HepG2 (cell line): ENCODE measurements around the gene LYPD6. TPM values are rescaled to one million over a fixed set of nuclear protein-coding genes. Genes with fewer than 3 reads are reported as not detected.

Experiments
- ATAC-seq: fragments of 200-7000 bp; cut with Tn5 transposase; 3 replicates; pipeline ENCODE4 v1.9.1; 2020; ENCODE audit warnings: mild to moderate bottlenecking, moderate library complexity
- BruUV-seq: library from RNA; stranded (reverse); fragments of 400-500 nt; replicated peaks from 2 replicates; lab custom pipeline; 2021; lab: Mats Ljungman, UMichigan
- CTCF ChIA-PET: fragments of 300-600 bp; formaldehyde crosslinking; extraction: SDS; loops from one replicate; lab custom pipeline; 2021; ENCODE audit warnings: low total read pairs, inconsistent platforms, low intra/inter-chr PET ratio; lab: Yijun Ruan, JAX
- POLR2A ChIA-PET: fragments of 350-600 bp; sonication (Branson Sonifier 250); formaldehyde crosslinking; loops from one replicate; lab custom pipeline; 2020; ENCODE audit warnings: antibody characterized with exemption, inconsistent platforms; lab: Yijun Ruan, JAX
- DNase-seq: peaks from one replicate; pipeline ENCODE4 v3.0.0-alpha.2; 2015; ENCODE audit warnings: low spot score
- FAIRE-seq: peaks from 3 replicates; lab custom pipeline; 2011; peaks lifted over from hg19 to GRCh38; lab: Jason Lieb, UNC
- H2AFZ ChIP-seq: one replicate; pipeline ENCODE4 v1.6.1; 2011; ENCODE audit warnings: low read length, inconsistent platforms
- H3K27ac ChIP-seq: fragments of 300-600 bp; 3 replicates; pipeline ENCODE4 v1.8.0; 2011; ENCODE audit warnings: mixed run types, mild to moderate bottlenecking, mixed read lengths, low read length, inconsistent platforms; ENCODE audit not compliant: insufficient read depth; ENCODE audit errors: extremely low read length
- H3K27me3 ChIP-seq, 2 experiments: fragments of 200-600 bp in 1 of 2; 2 replicates in 1 of 2; 3 replicates in 1 of 2; pipeline versions ENCODE4 v1.6.0 to v1.8.0; 2011; ENCODE audit warnings: low read length in 2 of 2, mild to moderate bottlenecking in 2 of 2, moderate library complexity in 2 of 2, inconsistent platforms in 1 of 2; ENCODE audit not compliant: insufficient read depth in 2 of 2, control insufficient read depth in 1 of 2
- H3K36me3 ChIP-seq, 2 experiments: fragments of 200-600 bp in 1 of 2; replicated peaks in 1 of 2; 2 replicates in 1 of 2; 3 replicates in 1 of 2; pipeline versions ENCODE4 v1.5.1 to v1.8.0; 2011; ENCODE audit warnings: low read length in 2 of 2, inconsistent platforms in 1 of 2; ENCODE audit not compliant: insufficient read depth in 2 of 2, control insufficient read depth in 1 of 2
- H3K4me1 ChIP-seq: 2 replicates; pipeline ENCODE4 v1.5.1; 2012; ENCODE audit warnings: low read length, inconsistent platforms; ENCODE audit not compliant: insufficient read depth
- H3K4me2 ChIP-seq: 2 replicates; pipeline ENCODE4 v1.6.0; 2011; ENCODE audit warnings: low read depth, low read length, inconsistent platforms
- H3K4me3 ChIP-seq, 3 experiments: fragments of 200-600 bp in 1 of 3; sonication (generic), shearing (Covaris generic) in 1 of 3; replicated peaks in 1 of 3; 2 replicates each; pipeline ENCODE4 v1.5.1; 2011 to 2016; ENCODE audit warnings: low read length in 3 of 3, inconsistent platforms in 2 of 3, low read depth in 2 of 3, mild to moderate bottlenecking in 2 of 3, control low read depth in 1 of 3, mixed read lengths in 1 of 3; ENCODE audit not compliant: insufficient read depth in 1 of 3
- H3K79me2 ChIP-seq: one replicate; pipeline ENCODE4 v1.6.1; 2011; ENCODE audit warnings: low read length, inconsistent platforms; ENCODE audit not compliant: insufficient read depth
- H3K9ac ChIP-seq: 2 replicates; pipeline ENCODE4 v1.6.0; 2011; ENCODE audit warnings: mild to moderate bottlenecking, low read depth, low read length, inconsistent platforms; ENCODE audit not compliant: insufficient read depth
- H3K9me3 ChIP-seq: 2 replicates; pipeline ENCODE4 v1.5.1; 2012; ENCODE audit warnings: mild to moderate bottlenecking, low read length
- H4K20me1 ChIP-seq: 2 replicates; pipeline ENCODE4 v1.6.0; 2011; ENCODE audit warnings: inconsistent platforms, mild to moderate bottlenecking, low read length, moderate library complexity; ENCODE audit not compliant: insufficient read depth
- ATF4 ChIP-seq, 2 experiments: fragments of 450-650 bp in 1 of 2; sonication (generic) in 1 of 2; formaldehyde crosslinking; IDR thresholded peaks; 2 replicates each; pipeline versions ENCODE4 v1.5.0 to v1.8.0; 2020 to 2022; ENCODE audit warnings: mild to moderate bottlenecking in 1 of 2, missing genetic modification reagents in 1 of 2
- CHCHD3 ChIP-seq: sonication (generic); formaldehyde crosslinking; IDR thresholded peaks from 2 replicates; pipeline ENCODE4 v1.8.0; 2022; ENCODE audit warnings: mild to moderate bottlenecking, missing genetic modification reagents, moderate library complexity
- CHD2 ChIP-seq: IDR thresholded peaks from 2 replicates; pipeline ENCODE4 v1.6.1; 2011; ENCODE audit warnings: low read depth, low read length, improper control_type of control experiment
- GPBP1L1 ChIP-seq: sonication (generic); formaldehyde crosslinking; IDR thresholded peaks from 2 replicates; pipeline ENCODE4 v1.5.0; 2020; ENCODE audit warnings: mild to moderate bottlenecking, missing genetic modification reagents
- GTF3A ChIP-seq: sonication (generic); formaldehyde crosslinking; conservative IDR thresholded peaks from 2 replicates; pipeline ENCODE4 v1.4.0; 2020; ENCODE audit warnings: mild to moderate bottlenecking, missing genetic modification reagents
- GZF1 ChIP-seq: sonication (generic); formaldehyde crosslinking; IDR thresholded peaks from 2 replicates; pipeline ENCODE4 v1.5.1; 2020; ENCODE audit warnings: mild to moderate bottlenecking, missing genetic modification reagents
- ISL2 ChIP-seq: sonication (generic); formaldehyde crosslinking; IDR thresholded peaks from 2 replicates; pipeline ENCODE4 v1.5.0; 2020; ENCODE audit warnings: missing genetic modification reagents
- KDM3A ChIP-seq: IDR thresholded peaks from 2 replicates; pipeline ENCODE4 v1.6.1; 2018; ENCODE audit warnings: low read depth, missing compliant biosample characterization
- MBNL3 ChIP-seq: fragments of 250-450 bp; sonication (Bioruptor Pico); conservative IDR thresholded peaks from 2 replicates; pipeline ENCODE4 v1.8.0; 2022; ENCODE audit warnings: mild to moderate bottlenecking, inconsistent platforms
- STAG1 ChIP-seq: sonication (generic); formaldehyde crosslinking; IDR thresholded peaks from 2 replicates; pipeline ENCODE4 v1.4.0; 2020; ENCODE audit warnings: missing genetic modification reagents
- YEATS2 ChIP-seq: sonication (generic); formaldehyde crosslinking; IDR thresholded peaks from 2 replicates; pipeline ENCODE4 v1.4.0; 2020; ENCODE audit warnings: missing genetic modification reagents, borderline replicate concordance
- ZNF235 ChIP-seq: sonication (generic); formaldehyde crosslinking; IDR thresholded peaks from 2 replicates; pipeline ENCODE4 v1.8.1; 2023; ENCODE audit warnings: mild to moderate bottlenecking, missing genetic modification reagents, borderline replicate concordance
- ZNF562 ChIP-seq: sonication (generic); formaldehyde crosslinking; IDR thresholded peaks from 2 replicates; pipeline ENCODE4 v1.8.0; 2022; ENCODE audit warnings: missing genetic modification reagents, borderline replicate concordance
- ZNF577 ChIP-seq: sonication (generic); formaldehyde crosslinking; IDR thresholded peaks from 2 replicates; pipeline ENCODE4 v1.4.0; 2020; ENCODE audit warnings: mild to moderate bottlenecking, low read depth, missing genetic modification reagents, borderline replicate concordance
- ZNF644 ChIP-seq: IDR thresholded peaks from 2 replicates; pipeline ENCODE4 v1.6.1; 2016; ENCODE audit warnings: low read depth
- ZNF703 ChIP-seq: sonication (generic); formaldehyde crosslinking; IDR thresholded peaks from 2 replicates; pipeline ENCODE4 v1.5.1; 2020; ENCODE audit warnings: missing genetic modification reagents, mild to moderate bottlenecking, moderate library complexity, borderline replicate concordance
- ZSCAN12 ChIP-seq: sonication (generic); formaldehyde crosslinking; IDR thresholded peaks from 2 replicates; pipeline ENCODE4 v1.9.0; 2021; ENCODE audit warnings: mild to moderate bottlenecking, missing genetic modification reagents
- WGBS: methylation state at CpG from one replicate; pipeline ENCODE4 v1.1.6; 2017; ENCODE audit warnings: low lambda C conversion rate; 5-methylcytosine and 5-hydroxymethylcytosine counted together
- in situ Hi-C: cut with HindIII; loops from 2 replicates; pipeline ENCODE4 v1.10.0; 2017; ENCODE audit warnings: low pct_unique_long_range_greater_than_20kb; ENCODE audit not compliant: extremely low pct_ligation_motif_present
- intact Hi-C: fragments of 100-400 bp; cut with micrococcal nuclease; formaldehyde crosslinking; loops from one replicate; pipeline ENCODE4 v1.10.0; 2022; ENCODE audit not compliant: unreplicated experiment
- polyA plus RNA-seq, 8 experiments: library from polyadenylated mRNA; depleted of rRNA in 3 of 8; stranded (reverse) in 7 of 8; unstranded in 1 of 8; fragments of >200 nt; fragmentation: Illumina TruSeq in 4 of 8; extraction: Trizol in 4 of 8; gene quantifications; 2 replicates each; pipeline versions ENCODE4 v1.2.1 to v1.2.3, GENCODE V29; 2011 to 2016; ENCODE audit warnings: low read depth in 4 of 8, missing spikeins in 1 of 8, mixed read lengths in 1 of 8; ENCODE audit not compliant: insufficient read depth in 1 of 8
- total RNA-seq, 5 experiments: library from RNA; depleted of rRNA; stranded (reverse); fragments of >200 nt; fragmentation: Illumina TruSeq; extraction: Trizol; gene quantifications; 2 replicates each; pipeline ENCODE4 v1.2.3, GENCODE V29; 2016; ENCODE audit warnings: low read depth in 1 of 5
- TF ChIP-seq, protein P1 (sequence below): sonication (generic); formaldehyde crosslinking; IDR thresholded peaks from 2 replicates; pipeline ENCODE4; 2020; ENCODE audit warnings: missing genetic modification reagents, mild to moderate bottlenecking, borderline replicate concordance

LYPD6 gene
- total and polyA plus RNA-seq, 2 of the 13 experiments (the other 11 are each of a cell fraction or from before 2014, with no cell fraction given), result 0.01 to 0.07 TPM

GRCh38 chr2:149489452-149489851 lies 159.1 kb downstream of the LYPD6 start:
- in situ Hi-C loops (no loop called here), intact Hi-C loops (no loop called here)
- Histone ChIP-seq H3K4me1 (no peaks in the 10 kb centered on the region), H3K9me3 (no peaks in the 10 kb centered on the region), H3K79me2 (no peaks in the 10 kb centered on the region), H3K27me3 (peaks cover 0 to 19% of the 10 kb centered on the region in 2 experiments; a peak in 3 of 5 replicates), H4K20me1 (no peaks in the 10 kb centered on the region), H3K4me3 (no peak overlapping the region), H3K27ac (no peak overlapping the region), H3K36me3 (no peaks in the 10 kb centered on the region), H3K9ac (no peak overlapping the region), H3K4me2 (0 out of 2 replicates have a peak overlapping the region, but pooled peaks have one; percentile 4), H2AFZ (no peak overlapping the region)
- ChIA-PET POLR2A (no interaction called here), CTCF (no interaction called here)
- WGBS, result 41% methylated on average over 11 of the region's 11 CpGs
- BruUV-seq, result no TSS peak
- ATAC-seq, result no peak
- TF ChIP-seq ZSCAN12 (CRISPR knock-in tag), result no peak
- no peak for TF ChIP-seq ZNF235 (CRISPR knock-in tag)
- no peak for TF ChIP-seq MBNL3 (CRISPR knock-in tag)
- no peak for TF ChIP-seq ZNF644 (CRISPR knock-in tag)
- TF ChIP-seq, protein P1, sequence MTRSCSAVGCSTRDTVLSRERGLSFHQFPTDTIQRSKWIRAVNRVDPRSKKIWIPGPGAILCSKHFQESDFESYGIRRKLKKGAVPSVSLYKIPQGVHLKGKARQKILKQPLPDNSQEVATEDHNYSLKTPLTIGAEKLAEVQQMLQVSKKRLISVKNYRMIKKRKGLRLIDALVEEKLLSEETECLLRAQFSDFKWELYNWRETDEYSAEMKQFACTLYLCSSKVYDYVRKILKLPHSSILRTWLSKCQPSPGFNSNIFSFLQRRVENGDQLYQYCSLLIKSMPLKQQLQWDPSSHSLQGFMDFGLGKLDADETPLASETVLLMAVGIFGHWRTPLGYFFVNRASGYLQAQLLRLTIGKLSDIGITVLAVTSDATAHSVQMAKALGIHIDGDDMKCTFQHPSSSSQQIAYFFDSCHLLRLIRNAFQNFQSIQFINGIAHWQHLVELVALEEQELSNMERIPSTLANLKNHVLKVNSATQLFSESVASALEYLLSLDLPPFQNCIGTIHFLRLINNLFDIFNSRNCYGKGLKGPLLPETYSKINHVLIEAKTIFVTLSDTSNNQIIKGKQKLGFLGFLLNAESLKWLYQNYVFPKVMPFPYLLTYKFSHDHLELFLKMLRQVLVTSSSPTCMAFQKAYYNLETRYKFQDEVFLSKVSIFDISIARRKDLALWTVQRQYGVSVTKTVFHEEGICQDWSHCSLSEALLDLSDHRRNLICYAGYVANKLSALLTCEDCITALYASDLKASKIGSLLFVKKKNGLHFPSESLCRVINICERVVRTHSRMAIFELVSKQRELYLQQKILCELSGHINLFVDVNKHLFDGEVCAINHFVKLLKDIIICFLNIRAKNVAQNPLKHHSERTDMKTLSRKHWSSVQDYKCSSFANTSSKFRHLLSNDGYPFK (CRISPR knock-in tag), result no peak
- no peak for TF ChIP-seq CHCHD3
- no peak for TF ChIP-seq GZF1
- no peak for TF ChIP-seq ISL2 (CRISPR knock-in tag)
- TF ChIP-seq STAG1, result no peak
- TF ChIP-seq ATF4 (CRISPR knock-in tag; IDR thresholded peaks at IDR 0.05), result no peak
- TF ChIP-seq YEATS2 (CRISPR knock-in tag), result no peak
- no peak for TF ChIP-seq CHD2
- no peak for TF ChIP-seq ZNF562 (CRISPR knock-in tag)
- TF ChIP-seq GPBP1L1 (CRISPR knock-in tag), result no peak
- TF ChIP-seq ZNF577 (CRISPR knock-in tag), result no peak
- no peak for TF ChIP-seq GTF3A
- no peak for TF ChIP-seq ZNF703 (CRISPR knock-in tag)
- TF ChIP-seq KDM3A, result no peak
- no peak for FAIRE-seq
- no peak for DNase-seq
